Measurements from ENCODE around the gene CDC42EP4.

The CDC42EP4 gene

DNA sequence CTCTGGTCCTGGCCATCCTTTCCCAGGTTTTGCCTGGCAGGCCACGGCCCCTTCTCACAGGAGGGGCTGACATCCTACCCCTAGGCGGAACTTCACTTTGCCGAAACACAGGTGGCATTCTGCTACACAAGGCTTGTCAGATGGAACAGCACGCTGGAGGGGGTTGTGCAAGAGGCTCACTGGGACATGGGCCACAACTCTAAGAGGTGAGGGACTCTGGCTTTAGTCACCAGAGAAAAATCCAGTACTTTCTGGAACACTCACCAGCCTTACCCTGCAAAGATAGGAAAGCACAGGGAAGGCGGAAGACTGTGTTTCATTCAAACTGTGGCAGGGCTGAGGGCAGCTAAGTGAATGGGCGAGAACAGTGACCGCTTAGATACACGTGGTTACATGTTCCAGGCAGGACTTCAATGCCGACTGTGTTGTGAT lies 18.3 kb downstream of the CDC42EP4 start:
- DNase-seq: no peak

- no peak for DNase-seq
Observed at GRCh38 chr17:73293031-73293430, 18.8 kb downstream of the CDC42EP4 start.

- DNase-seq: no peak
Observed at GRCh38 chr17:73292031-73292531, 19.7 kb downstream of the CDC42EP4 start.

DNA sequence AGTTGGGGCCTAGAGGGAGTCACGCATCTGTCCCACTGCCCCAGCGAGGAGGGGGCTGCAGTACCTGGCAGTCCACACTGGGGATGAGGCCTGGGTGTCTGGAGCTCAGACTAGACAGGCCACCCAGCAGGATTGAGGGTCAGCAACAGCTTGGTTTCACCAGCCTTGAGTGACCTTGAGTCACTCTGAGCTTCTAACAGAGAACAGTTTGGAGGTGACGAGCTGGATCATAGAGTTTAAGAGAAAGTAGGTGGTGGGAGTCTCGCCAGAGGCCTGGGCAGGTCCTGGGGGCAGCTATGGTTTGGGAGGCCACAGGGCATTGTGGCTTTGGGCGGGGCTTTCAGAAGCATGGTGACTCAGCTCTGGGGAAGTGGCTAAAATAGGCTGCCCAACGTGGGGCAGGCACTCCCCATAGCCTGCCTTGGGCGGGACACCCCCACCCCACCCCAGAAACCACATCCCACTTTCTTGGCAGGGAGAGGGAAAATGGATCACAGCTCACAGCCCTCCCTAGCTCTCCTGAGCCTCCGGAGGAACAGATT lies 20.5 kb downstream of the CDC42EP4 start:
- peak; percentile 79 to 82 for DNase-seq

- peak in 1 of 2 experiments; percentile 4 for DNase-seq
Observed at GRCh38 chr17:73290399-73291259, 21.2 kb downstream of the CDC42EP4 start.

DNA sequence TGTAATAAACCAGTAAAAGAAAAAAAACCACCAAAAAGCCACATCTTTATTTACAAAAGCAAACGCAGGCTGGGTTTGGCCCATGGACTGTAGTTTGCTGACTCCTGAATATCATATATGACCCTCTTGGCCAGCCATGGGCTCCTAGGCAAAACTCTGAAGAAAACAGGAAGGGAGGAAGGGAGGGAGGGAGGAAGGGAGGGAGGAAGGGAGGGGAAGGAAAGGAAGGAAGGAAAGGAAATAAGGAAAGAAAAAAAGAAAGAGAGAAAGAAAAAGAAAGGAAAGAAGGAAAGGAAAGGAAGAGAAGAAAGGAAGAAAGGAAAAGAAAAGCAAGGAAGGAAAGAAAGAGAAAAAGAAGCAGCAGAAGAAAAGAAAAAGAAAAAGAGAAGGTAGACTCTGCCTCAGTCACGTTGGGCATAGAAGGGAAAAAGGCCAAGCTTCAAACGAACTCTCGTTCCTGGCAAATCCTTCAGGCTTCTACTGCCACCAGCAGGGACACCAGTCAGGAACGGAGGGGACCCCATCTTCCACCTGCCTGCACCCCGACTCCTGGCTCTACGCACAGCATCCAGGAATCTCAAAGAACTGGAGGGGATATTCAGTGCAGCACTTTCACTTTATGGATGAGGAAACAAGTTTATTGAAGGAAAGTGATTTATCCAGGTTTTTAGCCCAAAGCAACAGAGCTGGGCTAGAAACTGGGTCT lies 22.1 kb downstream of the CDC42EP4 start:
- no peak for DNase-seq

GRCh38 chr17:73288534-73289302 lies 23.1 kb downstream of the CDC42EP4 start:
- no peak for DNase-seq

GRCh38 chr17:73286863-73287296 lies 24.9 kb downstream of the CDC42EP4 start:
- DNase-seq: no peak

DNA sequence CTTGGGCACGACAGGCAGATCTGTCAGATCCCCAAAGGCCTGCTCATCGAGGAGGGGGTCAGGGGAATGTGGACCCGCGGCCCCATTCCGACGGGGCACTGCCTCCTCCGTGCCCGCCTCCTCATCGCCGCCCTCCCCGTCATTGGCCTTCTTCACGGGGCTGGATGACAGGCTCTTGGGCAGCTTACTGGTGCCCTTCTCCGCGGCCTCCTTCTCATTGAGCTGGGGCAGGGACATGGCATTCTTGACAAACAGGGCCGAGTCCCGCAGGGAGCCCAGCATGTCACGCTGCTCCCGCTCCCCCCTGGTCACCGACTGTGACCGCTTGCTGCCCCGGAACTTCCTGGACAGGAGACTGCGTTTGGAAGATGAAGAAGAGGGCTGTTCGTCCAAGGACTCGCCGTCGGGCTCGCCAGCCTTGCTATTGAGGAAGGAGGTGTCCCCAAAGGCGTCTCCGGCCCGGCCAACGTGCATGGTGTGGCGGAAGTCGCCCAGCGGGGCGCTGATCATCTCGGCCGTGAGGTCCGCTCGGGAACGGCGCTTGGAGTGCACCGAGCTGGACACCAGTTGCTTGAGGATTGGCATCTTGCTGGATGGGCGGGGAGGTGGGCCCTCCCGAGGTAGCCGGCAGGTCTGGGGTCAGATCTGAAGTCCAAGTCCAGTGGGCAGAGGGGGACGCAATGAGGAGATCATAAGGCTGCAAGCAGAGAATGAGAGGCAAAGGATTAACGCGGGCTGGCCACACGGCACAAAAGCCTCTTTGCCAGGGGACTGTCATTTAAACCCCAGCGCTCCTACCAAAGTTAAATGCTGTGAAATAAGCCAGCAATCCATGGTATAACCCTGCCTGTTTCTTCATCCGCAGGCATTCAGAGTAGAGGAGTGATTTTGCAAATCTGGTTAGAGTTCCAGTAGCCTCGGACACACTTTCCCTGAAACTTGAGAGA lies 25.6 kb downstream of the CDC42EP4 start:
- no peak for DNase-seq

DNA sequence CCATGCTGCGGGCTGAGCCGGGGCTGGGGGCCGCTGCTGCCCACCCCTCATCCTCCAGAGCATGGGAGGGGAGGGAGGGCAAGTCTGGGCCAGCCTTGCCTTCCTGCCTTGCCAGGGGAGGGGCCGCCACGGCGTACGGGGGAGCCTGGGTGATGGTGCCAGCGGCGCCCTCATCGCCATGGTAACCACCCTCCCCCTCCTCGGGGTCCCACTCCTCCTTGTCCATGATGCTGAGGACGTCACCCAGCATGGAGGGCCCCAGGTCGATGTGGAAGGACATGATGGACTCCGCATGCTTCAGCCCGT lies 26.2 kb downstream of the CDC42EP4 start:
- DNase-seq: no peak

GRCh38 chr17:73284906-73285602 lies 26.7 kb downstream of the CDC42EP4 start:
- no peak for DNase-seq

DNA sequence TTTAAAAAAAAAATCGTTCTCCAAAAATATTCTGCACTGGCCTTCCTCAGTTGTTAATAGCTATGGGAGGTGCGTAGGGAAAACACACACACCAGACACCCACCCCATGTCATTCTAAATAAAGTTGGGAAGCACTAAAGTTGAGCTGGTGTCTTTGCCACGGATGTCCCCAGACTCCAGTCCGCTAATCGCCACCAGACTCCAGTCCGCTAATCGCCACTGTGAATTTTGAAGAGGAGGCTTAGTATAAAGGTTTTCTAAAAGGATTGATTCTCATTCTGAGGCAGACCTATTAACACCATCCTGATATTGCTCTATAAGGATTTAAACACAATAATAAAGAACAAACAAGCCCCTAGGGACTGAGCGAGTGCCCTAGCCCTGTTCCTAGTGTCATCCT lies 27.4 kb downstream of the CDC42EP4 start:
- no peak for DNase-seq

DNA sequence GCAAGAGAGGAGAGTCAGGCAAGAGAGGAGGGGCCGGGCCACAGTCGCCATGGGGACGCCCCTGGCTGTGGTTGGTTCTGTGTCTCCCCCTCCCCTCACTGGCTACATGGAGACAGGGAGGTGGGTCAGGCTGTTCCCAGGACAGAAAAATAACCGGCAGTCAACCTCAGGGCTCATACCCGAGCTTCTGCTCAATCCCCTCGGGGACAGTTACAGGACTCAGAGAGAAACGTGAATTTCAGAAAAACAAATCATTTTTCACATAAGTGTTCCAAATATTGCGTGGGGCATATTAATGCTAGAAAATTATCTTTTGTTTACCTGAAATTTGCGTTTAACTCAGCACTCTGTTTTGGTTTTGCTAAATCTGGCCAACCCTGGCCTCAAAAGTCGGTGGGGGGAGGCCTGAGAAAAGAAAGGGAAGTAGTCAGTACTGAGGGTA lies 27.9 kb downstream of the CDC42EP4 start:
- DNase-seq: no peak

GRCh38 chr17:73283250-73283649 lies 28.6 kb downstream of the CDC42EP4 start:
- DNase-seq: no peak

DNA sequence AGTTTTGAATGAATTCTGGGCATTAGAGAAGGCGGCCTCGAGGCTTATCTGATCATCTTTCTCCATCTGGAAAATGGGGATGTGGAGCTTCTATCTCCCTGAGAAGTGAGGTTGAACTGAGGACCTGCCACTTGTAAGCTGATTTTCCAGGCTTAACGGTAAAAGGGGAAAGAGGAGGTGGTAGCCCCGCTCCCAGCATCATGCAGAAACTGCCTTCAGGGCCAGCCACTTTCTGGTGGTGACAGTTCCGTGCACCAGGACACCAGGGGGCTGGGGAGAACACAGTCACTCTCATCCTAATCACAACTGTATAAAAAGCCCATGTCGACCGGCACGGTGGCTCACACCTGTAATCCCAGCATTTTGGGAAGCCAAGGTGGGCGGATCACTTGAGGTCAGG lies 29.2 kb downstream of the CDC42EP4 start:
- no peak for DNase-seq

- DNase-seq: no peak
Observed at GRCh38 chr17:73281928-73282327, 29.9 kb downstream of the CDC42EP4 start.

- DNase-seq: no peak
Observed at GRCh38 chr17:73280191-73280590, 31.6 kb downstream of the CDC42EP4 start.

DNA sequence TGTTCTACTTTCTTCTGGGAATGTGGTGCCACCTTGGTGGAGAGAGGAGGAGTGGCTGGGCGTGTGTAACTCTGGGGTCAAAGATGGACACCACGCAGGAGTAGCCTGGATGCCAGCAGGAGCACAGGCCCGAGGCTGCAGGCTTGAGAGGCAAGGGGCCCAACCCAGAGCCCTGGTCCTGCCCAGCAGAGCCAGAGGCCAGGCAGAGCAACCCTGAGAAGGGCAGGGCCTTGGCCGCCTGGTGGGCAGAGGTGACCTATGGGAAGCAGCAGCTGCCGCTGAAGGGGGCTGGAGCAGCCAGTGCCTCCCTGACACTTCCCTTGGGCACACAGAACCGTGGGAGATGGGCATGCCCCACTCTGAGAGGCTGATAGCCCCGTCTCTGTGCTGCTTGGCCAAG lies 32.1 kb downstream of the CDC42EP4 start:
- DNase-seq: no peak

DNA sequence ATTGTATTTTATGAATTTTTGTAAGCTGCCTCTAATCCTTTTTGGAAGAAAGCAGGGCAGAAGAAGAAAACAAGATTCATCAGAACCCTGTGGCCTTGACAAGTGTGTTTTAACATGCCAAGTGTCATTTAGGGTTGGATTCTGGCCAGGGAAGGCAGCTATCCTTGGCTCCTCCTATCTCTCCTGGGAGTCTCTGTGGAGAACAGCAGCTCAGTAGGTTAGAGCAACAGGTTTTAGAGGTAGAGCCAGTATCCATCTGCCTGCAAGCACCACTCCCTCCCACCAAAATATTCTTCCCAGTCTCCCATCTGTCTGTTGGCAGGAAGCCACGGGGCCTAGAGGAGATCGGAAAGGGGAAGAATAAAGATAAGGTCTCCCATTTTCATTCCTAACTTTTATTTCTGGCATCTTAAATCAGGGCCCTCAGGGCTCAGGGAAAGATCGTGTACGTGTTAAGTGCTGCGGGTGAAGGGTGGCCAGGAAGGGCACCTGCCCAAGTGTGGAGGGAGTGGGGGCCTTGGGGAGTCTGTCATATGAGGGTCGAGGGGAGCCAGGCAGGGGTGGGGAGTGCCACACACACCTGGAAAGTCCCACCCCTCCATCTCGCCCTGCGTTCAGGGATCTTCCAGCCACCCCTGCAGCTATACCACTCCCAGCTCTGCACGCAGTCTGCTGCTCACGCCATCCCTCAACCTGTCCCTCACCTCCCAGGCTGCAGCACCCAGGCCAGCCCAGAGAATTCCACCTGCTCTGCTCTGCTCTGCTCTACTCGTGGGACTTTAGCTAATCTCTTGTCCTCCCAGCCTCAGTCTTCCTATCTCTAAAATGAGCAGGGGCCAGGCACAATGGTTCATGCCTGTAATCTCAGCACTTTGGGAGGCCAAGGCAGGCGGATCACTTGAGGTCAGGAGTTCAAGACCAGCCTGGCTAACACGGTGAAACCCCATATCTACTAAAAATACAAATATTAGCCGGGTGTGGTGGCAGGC lies 33.0 kb downstream of the CDC42EP4 start:
- DNase-seq: no peak

GRCh38 chr17:73278049-73278464 lies 33.7 kb downstream of the CDC42EP4 start:
- DNase-seq: no peak

Measured in AML-193 (cell line).